HS-27A (cell line): ENCODE data around the gene GATA5.

ENCODE experiments used
- DNase-seq: peaks from one replicate; pipeline ENCODE4 v3.0.0-alpha.2; 2012; ENCODE audit warnings: low read depth, missing footprints

GATA5 gene

GRCh38 chr20:62454904-62455636 is 20.7 kb downstream of the GATA5 start:
- DNase-seq: no peak

GRCh38 chr20:62453186-62453808 is 22.5 kb downstream of the GATA5 start:
- no peak for DNase-seq

GRCh38 chr20:62452475-62453095 is 23.2 kb downstream of the GATA5 start:
- DNase-seq: no peak

- no peak for DNase-seq
These were observed 23.8 kb downstream of the GATA5 start for GRCh38 chr20:62451970-62452369.

DNA sequence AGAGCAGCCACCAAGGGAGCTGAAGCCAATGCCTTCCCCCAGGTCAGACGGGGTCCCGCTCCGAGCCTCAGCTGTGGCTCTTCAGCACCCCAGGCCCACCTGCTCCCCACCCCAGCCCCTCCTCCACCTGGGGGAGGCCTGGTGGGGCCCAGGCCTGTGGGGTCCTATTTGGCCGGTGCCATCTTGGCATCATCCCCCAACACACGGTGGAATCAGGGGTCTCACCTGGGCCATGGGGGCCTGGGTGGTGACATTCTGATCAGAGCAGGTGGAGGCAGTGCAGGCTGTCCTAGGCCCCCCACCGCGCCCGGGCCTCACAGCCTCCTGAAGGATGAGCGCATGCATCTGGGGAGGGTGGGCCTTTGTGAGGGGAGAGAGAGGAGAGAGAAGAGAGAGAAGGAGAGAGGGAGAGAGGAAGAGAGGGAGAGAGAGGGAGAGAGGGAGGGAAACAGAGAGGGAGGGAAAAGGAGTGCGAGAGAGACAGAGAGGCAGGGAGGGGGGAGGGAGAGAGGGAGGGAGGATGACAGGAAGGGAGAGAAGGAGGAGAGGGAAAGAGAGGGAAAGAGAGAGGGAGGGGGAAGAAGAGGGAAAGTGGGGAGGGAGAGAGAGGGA is 24.5 kb downstream of the GATA5 start:
- DNase-seq: no peak

DNA sequence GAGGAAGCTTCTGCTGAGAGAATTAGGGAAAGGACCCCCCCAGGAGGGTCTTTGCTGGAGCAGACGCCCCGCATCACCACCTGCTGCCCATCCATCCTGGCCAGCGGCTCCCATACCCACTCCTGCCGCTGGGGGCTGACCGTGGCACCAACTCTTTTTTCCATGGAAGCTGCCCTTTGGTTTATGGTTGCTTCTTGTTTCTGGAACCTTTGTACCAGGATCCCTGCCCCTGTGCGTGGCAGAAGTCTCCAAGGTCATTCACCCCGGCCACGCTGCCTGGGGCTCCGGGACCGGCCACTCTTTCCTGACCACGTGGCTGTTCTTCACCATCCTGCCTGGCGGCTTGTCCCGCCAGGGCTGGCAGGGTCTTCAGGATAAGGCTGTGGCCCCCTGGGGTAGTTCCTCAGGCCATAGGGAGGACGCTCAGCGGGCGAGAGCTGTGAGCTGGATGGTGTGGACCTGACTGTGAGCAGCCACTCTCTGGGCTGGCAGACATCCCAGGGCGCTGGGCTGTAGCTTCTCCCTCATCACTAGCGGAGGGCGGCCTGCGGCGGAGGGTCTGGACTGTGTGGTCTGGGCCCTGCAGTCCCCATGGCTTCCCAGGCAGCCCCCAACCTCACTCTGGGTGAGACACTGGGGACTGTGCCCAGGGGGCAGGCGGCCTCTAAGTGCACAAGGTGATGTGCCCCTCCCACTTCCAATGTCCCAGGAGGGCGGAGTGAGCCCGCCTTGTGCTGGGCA is 25.7 kb downstream of the GATA5 start:
- DNase-seq: no peak

- DNase-seq: no peak
These were observed 27.0 kb downstream of the GATA5 start for GRCh38 chr20:62448788-62449187.

- no peak for DNase-seq
These were observed 27.8 kb downstream of the GATA5 start for GRCh38 chr20:62448038-62448437.

DNA sequence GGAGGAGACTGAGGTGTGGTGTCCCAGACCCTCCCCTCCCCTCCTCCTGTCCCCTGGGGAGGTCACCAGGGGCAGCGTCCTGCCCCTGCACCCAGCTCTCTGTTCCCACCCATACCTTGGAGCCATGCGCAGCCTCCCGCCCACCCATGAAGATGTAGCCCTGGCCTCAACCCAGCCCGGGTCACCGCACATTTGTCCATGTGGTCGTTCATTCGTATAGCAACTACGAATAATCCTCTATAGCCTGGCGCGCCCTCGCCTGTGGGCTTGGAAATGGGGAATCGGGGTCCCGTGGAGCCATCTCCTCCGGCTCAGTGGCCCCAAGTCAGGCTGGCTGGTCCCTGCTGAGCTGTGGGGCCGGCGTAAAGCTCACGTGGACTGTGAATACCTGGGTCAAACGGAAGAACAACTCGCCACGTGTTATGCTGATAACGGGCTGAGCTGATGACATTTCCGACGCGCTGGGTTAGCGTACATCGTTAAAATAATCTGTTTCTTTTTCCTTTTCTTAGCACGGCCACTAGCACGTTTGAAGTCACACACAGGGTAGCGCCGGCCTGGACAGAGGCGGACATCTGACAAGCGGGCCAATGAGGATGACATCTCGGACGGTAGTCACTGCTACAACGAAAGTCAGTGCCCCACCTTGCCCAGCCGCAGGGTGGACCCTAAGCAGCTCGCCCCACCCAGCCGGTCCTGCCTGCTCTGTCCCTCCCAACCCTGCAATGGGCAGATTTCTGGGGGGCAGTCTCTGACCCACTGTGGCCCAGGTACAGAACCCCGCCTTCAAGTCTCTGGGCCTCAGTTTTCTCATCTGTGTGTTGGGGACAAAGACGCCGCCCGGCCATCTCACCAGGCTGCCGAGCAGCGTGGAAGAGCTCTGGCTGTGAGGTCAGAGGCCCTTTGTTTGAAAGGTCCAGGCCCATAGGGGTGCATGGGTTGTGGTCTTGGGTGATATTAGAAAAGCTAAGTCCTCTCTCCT is 28.6 kb downstream of the GATA5 start:
- DNase-seq: no peak

DNA sequence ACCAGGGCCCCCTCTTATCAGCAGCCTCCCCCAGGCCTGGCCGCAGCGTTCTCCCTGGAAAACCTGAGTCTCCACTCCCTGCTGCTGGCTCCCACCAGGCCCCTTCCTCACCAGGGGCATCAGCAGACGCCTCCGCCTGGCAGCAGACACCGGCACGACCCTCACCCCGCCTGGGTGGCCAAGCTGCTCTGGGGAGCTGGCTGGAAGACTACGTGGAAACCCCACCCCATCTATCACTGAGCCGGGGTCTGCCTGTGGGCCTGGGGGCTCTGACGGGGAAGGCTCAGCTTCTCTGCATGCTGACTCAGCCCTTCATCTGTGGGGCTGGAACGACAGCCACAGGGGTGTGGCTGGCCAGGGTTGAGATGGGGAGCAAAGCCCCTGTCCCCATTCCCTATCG is 29.3 kb downstream of the GATA5 start:
- no peak for DNase-seq

- no peak for DNase-seq
These were observed 30.0 kb downstream of the GATA5 start for GRCh38 chr20:62445553-62446340.

DNA sequence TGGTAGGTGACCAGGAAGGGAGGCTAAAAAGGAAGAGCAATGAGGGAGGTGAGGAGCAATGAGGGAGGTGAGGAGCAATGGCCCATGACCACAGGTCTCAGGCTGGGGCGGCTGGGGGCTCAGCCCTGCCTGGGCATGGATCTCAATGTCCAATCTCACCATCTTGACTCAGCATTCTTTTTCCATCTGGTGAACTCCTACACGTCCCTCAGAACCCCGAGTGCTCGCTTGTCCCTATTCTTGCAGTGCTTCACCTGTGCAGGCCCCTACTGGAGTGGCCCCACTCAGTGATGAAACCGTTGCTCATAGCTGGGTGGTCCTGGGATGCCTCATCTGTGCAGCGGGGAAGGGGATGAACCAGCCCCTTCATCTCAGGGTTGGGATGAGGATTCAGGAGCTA is 31.5 kb downstream of the GATA5 start:
- DNase-seq: no peak

DNA sequence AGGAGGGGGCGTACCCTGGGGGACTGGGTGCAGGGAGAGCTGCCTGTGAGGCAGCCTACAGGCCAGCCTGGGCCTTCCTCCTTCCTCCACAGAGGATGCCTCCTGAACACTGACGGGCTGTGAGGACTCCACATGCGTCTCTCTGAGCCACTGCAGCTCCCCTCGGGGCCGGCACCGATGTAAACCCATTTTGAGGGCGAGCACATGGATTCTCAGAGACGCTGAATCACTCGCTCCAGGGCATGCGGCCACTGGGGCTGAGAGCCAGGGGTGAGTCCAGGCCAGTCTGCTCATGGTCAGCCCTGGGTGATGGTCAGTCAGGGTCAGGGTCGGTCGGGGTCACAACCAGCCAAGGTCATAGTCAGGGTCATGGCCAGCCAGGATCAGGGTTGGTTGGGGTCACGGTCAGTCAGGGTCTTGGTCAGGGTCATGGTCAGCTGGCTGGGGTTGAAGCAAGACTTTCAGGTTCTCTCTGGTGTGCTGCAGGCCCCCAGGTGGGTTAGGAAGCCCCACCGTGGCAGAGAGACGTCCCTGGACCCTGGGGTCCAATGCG is 33.7 kb downstream of the GATA5 start:
- no peak for DNase-seq

DNA sequence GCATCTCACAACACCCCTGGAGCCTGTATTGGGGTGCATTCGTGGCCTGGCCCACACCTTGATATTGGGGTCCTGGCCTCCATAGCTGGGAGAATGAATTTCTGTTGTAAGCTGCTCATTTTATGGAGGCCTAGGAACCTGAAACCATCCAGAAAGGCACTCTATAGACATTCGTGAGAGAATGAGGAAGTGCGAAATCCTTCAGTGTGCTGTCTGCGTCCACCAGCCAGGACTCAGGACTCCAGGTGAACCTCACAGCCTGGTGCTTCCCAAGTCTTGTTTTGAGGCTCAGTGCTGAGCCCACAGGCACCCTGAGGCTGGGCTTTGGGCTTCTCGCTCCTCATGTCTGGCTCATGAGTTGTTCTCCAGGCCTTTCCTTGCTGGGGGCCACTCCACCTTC is 36.6 kb downstream of the GATA5 start:
- no peak for DNase-seq

- DNase-seq: no peak
These were observed 37.9 kb downstream of the GATA5 start for GRCh38 chr20:62437927-62438326.

- DNase-seq: no peak
These were observed 38.3 kb downstream of the GATA5 start for GRCh38 chr20:62437496-62437895.

DNA sequence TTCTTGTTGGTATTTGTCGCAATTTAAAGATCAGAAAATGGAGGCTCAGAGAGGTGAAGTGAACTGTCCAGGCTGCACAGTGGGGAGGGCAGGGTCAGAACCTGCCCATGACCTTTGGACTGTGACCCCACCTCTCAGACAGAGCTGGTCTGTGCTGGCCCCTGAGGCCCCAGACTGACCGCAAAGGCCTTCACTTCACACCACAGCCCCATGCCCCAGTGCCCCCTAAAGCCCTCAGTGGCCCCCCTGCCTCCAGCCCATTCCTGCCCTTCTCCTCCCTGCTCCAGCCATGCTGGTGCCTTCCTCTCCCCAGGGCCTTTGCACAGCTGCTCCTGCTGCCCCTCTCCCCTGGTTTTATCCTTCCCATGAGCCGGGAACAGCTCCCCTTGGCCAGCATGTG is 39.1 kb downstream of the GATA5 start:
- no peak for DNase-seq

DNA sequence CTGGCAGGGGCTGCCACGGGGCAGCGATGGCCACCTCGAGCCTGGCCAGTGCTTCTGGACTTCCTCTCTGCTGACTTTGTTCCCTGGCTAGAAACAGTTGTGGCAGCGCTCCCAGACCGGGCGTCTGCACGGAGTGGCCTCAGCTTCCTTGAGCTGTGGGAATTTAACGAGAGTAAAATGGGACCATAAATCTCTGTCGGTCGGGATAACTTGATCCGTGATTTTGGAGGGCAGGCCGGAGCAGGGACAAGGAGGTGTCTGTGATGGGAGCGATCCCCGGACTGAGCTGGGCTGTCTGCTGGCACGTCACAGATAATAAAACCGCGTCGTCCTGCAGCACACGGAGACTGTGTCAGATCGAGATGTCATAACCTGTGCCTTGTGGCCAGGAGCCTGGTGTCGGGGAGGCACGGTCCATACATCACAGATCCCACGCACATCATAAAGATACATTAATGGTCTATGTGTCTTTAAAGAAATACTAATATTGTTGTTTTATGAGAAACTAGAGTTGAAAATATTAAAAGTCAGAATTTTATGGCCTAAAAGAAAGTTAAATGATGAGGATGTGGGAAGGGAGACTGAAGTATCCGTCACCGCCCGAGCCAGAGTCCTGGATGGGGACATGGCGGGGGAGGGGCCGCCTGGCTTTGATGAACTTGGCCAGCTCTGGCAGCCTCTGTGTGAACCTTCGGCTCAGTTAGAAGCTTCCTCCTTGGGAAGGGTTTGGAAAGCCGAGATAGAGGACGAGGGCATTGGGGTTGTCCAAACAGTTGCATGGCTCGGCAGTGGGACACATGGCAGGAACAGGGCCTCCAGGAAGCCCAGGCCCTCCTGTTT is 41.9 kb downstream of the GATA5 start:
- no peak for DNase-seq

DNA sequence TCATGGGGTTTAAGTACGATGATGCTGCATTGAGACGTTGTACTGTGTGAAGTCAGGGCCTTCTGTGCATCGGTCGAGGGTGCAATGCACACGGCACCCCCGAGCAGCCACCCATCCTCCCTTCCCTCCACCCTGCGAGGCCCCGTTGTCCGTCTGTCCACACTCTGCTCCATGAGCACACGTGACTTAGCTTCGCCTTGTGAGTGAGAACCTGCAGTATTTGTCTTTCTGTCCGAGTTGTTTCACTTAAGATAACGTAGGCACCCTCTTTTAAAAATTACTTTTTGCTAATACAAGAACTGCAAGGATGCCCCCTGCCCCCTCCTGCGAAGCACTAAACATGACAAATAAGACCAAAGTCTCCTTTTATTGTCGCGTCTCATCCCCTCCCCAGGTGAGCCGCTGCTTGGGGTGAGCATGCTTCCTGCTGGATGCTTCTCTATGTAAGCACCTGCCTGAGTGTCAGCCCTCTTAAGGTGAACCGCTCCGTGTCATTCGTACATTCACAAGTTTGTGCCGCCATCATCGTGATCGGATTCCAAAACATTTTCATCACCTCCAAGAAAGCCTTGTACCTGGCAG is 44.8 kb downstream of the GATA5 start:
- no peak for DNase-seq
